HG02885 (cell line): Measurements from ENCODE around the gene BFSP2.
"Not testable (repeated sequence)": the region's sequence is repeated elsewhere in the genome, so short reads cannot be mapped to it uniquely, and the experiment has no call there.

Experiments
- ATAC-seq: cut with Tn5 transposase; IDR thresholded peaks from one replicate; pipeline ENCODE4 v1.9.1; 2021; ENCODE audit warnings: mild to moderate bottlenecking; ENCODE audit not compliant: unreplicated experiment, poor library complexity

BFSP2 gene

DNA sequence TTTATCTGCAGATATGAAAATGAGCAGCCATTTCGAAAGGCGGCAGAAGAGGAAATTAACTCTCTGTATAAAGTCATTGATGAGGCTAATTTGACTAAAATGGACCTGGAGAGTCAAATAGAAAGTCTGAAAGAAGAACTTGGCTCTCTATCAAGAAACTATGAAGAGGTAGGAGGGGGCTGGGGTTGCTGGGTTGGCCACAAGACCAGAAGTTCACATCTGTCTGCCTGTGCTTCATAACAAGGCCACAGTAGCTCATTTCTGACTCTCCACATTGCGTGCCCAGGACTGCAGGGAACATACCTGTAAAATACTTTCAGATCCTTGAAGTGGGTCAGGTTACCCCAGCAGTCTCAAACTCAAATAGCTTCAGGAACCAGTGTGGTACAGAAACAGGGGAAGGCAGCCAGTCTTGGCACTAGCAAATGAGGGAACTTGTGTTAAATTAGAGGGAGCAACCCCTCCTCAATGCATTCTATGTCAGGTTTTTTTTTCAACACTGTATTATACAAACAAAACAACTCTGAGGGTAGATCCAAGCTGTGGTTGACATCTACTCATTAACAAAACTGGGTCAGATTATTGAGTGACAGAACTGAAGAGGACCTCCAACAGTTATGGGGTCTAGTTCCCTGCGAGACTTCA, 48.7 kb downstream of the BFSP2 start:
- ATAC-seq = peak; percentile 92

DNA sequence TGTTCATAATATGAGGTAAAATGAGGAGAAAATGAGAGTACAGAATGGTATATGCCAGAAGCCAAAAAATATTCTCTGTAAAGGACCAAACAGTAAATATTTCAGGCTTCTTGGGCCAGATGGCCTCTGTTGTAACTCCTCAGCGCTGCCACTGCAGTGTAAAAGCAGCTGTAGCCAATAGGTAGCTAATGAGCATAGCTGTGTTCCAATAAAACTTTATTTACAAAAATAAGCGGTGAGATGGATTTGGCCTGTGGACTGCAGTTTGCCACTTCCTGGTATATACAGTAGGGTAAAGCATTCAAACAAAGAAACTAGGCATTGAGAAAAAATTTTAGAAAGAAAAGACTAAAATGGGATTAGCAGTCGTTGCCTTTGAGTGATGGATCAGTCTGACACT, 51.5 kb downstream of the BFSP2 start:
- ATAC-seq = no peak

DNA sequence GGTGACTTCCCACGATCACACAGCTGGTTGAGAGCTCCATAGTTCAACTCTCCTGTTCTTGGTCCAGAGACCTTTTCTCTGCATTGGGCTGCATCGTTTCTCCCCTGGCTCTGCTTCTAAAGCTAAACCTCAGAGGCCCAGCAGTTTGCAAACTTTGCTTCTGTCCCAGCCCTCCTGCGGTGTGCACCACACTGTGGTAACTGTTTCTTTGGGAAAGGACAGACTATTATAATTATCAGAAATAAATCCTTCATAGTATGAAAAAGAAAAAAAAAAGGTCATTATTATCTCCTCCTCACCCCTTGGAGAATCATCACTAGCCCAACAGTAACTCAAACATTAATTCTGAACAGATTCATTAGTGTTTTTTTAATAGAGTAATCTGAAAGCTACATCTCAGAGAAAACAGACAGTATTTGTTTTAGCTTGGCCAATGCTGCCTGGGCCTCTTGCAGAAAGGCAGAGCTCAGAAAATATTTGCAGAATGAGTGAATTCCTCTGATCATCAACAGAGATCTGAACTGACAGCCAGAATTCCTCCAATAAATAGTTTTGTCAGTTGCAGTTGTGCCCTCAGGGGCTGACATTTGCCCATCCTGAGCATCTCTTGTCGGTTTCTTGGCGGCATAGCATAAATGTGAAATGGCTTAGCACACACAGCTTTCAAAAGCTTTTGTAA, 52.9 kb downstream of the BFSP2 start:
- no peak for ATAC-seq

DNA sequence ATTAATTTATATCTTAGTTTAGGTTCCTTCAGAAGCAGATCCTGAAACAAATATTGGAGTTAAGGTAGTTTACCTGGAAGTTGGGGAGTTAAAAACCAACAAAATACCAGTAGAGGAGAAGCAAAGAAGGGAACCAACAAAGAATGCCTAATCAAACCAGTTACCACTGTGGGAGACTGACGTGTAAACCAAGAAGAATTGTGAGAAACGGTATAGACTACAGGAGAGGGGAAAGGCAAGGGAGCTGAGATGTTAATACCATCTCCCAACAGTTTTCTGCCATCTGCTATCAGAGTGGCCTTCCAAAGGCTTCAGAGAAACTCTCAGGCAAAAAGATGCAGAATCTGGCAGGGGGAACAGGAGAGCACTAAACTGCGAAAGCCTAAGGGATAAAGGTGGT, 53.5 kb downstream of the BFSP2 start:
- no peak for ATAC-seq

DNA sequence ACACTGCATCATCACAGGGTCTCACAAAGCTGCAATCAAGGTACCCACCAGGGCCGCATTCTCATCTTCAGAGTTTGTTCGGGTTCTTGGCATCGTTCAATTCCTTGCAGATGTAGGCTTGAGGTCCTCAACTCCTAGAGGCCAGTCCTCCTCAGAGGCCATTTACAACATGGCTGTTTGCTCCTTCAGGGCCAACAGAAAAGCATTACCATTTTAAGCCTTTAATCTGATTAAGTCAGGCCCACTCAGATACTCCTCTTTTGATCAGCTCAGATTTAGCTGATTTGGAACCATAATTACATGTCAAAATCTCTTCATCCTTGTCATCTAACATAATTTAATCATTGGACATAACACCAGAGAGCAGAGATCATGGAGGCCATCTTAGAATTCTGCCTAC, 55.4 kb downstream of the BFSP2 start:
- ATAC-seq = no peak

DNA sequence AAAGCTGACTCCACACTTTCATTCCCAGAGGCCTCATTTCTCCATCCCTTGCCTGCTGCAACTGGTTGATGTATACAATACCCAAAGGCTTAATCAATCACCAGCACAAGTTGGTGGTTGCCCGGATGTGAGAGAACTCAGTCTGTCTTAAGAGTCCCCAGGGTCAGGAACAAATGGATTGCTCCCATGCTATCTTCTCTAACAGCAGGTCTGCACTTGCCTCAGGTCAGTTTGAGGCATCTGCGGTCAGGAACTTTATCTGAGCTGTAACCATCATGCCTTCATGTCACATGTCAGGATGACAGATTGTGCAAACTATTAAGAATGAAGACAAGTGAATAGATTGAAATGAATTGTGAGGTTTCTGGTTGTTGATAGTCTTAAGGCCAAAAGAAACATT, 56.1 kb downstream of the BFSP2 start:
- no peak for ATAC-seq

DNA sequence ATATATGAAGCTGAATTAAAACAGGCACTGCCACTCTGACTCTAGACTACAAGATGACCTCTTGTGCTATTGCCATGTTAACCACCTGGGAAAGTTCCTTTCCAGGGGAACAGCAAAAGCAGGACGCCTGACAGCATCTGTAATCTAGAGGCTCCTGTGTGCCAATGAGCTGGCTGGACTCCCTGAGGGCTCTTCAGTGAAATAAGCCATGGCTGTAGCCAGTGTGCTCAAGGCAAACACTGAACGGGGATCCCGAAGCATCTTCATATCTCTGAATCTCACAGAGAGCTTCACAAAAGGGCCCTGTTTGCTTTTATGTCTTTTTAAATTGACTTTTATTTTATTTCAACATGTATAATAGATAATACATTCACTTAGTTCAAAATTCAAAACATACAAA, 57.2 kb downstream of the BFSP2 start:
- no peak for ATAC-seq

DNA sequence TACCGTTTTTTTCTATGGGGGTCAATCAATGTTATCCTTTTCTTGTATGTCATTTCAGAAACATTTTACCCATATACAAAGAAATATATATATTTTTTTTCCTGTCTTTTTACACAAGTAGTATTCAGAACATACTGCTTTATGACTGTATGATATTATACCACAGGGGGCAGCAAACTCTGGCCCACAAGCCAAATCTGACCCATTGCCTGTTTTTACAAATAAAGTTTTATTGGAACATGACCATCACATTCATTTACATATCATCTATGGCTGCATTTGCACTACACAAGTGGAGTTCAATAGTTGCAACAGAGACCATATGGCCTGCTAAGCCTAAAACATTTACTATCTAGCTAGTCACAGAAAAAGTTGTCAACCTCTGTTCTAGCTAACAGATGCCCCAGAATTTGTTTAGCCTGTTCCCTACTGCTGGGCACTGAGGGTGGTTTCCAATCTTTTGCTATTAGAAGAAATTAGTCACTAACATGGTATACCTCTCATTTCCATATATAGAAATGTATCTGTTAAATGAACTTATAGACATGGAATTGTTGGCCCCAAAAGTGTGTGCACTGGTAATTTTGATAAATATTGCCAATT, 57.7 kb downstream of the BFSP2 start:
- ATAC-seq = no peak

DNA sequence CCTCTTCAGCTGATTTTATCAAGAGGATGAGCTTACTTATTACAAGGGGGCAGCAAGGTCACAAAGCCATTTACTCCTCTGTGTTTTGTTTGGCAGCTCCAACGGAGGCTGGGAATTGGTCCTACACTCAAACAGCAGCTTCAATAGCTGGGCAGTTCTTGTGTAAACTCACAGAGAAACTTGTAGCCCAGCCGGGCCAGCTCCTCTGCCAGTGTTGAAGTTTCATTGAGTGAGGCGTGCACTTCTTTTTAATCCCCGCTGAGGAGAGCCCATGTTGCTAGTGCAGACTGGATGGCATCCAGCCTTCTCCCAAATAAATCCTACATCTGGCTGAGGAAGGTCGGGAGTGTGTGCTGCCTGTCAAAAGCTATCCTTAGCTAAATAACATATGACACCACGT, 59.5 kb downstream of the BFSP2 start:
- no peak for ATAC-seq

DNA sequence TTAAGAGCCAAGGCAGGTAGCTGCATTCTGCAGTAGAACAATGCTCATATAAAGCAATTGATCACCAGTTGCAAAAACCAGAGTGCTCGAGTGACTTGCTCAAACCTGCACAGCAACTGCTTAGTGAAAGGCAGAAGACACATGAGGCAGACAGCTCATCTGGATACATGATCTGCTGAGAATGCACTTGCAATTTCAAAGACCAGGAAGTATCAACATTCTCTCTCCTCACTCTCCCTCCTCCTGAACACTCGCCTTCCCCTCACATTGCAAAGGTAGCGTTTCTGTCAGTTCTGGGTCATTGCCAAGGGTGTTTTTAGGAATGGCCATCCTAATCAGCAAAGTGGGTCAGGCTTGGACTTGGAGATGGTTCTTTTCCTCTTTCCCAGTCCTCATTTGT, 61.0 kb downstream of the BFSP2 start:
- ATAC-seq = no peak

DNA sequence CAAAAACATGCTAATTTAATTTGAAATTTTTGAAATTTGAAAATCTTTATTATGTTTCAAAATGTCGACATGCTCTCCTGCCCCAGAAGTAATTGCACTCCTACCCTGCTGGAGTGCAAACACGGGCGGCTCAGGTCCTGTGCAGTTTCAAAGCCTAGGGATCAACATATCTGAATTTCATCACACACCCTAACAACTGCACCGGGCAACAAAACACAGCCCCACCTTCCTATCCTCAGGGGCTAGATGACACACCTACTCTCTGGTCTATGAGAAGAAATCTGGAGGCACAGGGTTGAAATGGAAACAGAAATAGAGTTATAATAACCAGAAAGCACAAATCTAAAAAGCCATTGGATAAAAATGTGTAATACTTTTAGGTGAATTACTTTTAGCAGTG, 61.4 kb downstream of the BFSP2 start:
- no peak for ATAC-seq

DNA sequence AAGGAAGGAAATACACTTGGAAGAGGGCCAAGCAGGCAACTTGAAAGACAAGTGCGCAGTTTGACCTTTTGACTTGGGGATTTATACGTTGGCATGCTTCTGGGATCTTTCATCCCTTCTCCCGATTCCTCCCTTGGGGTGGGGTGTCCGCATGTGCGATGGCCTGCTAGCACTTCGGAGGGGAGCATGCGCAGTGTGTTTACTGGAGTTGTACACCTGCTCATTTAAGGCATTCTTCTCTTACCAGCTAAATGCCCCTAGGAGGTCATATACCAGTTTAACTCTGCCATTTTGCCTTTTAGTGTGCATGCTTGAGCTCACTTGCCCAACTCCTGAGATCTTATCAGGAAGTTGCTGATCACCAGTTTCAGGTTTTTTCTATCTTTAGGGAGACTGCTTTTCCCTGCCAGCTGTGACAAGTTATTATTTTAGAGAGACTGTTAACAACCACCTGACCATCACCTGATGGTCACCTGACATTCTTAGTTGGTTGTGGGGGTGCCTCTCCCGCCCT, 63.5 kb downstream of the BFSP2 start:
- no peak for ATAC-seq

DNA sequence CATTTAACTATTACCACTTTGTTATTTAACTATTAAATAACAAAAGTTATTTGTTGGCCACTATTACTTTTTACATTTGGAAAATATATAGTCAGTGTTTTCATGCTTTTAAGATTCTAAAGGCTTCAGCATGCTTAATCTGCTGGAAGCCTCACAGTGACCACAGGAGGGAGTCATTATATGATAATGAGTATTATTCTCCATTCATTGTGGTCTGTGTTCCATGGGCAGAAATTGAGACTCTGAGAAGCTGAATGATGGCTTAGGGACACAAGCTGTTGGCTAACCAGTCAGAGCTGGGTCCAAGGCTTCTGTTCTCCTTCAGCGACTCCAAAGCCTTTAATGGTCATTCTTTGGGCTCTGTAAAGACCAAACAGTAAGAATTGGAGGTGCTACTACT, 64.7 kb downstream of the BFSP2 start:
- ATAC-seq = no peak

DNA sequence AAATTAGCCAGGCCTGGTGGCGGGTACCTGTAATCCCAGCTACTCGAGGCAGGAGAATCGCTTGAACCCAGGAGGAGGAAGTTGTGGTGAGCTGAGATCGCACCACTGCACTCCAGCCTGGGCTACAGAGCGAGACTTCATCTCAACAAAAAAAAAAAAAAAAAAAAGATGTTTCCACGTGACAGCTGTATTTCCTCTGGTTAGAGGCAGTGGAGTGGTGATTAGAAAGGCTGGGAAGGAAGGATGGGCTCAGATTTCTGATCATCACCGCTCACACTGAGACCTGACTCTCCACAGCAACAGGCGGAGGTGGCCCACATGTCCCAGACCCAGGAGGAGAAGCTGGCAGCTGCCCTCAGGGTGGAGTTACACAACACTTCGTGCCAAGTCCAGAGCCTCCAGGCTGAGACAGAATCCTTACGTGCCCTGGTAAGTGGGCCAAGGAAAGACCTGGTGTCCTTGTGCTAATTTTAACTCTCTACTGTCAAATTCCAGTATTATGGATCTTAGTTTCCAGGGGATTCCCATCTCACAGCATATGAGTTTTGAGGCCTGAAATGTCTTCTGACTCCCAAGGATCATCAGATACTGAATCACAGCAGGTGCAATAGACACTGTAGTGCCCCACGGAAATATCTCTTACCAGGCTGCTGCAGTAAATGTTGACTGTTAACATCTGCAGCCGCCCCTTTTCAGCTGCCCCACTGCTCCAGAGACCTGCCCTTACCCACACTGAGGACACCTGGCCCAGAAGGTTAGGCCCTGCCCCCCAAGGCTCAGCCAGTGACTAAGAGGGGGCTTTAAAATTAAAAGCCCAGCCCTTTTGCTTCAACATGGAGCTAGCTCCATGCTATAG, 66.9 kb downstream of the BFSP2 start:
- ATAC-seq = no peak

DNA sequence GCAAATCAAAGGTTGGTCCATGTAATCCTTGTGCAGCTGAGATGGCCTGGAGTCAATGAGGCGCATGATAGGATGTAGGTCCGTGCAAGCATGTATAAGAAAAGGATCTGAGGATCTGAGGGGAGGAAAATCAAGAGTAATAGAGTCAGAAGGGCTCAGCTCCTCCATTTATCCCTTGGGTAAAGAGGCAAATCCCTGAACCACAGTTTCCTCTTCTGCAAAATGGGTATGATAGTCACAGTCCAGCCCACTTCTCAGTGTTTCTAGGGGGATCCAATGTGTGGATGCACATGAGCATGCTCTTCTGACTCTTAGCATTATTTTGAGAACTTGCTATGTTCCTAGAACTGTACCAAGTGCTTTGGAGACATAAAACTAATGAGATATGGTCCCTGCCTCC, 67.9 kb downstream of the BFSP2 start:
- ATAC-seq = no peak

DNA sequence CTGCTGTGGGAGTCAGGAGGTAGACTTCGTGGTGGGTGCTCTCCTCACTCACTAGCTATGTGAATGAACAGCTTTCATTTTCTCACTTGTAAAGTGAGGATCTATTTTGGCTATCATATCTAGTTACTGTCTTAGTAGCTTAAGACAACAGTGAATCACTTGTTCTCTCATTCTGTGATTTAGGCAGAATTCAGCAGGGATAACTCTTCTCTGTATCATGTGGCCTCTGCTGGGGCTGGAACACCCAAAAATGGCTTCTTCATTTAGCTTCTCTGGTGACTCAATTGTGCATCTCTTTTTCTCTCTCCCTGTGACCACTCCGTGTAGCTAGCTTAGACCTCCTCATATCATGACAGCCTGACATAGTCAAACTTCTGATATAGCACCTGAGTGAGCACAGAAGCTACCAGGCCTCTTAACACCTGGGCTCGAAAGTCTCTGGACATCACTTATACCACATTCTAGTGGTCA, 68.4 kb downstream of the BFSP2 start:
- peak; percentile 30 for ATAC-seq

DNA sequence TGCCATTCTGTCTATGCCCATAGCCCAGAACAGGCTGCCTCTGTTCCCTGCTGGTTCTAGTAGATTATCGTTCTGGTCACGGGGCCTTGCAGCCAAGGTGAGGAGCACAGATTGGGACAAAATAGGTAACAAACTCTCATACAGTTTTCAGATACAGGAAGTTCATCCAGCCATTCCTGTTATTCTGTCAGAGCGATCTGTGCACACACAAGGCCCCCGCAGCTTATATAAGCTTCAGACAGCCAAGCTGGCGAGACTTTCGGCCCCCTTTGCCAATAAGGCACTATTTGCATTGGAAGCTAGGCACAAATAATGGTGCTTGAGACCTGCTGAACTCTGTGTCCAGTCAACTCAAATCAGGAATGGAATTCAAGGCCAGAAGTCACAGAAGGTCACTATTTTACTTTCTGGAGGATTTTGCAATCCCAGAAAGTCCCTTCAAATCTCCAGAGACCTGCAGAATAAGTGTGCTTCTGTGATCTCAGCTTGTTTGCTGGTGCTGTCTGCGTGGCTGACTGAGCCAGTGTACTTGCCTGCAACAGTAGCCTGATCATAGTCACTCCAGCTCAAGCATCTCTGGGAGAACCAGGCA, 69.4 kb downstream of the BFSP2 start:
- ATAC-seq = no peak

DNA sequence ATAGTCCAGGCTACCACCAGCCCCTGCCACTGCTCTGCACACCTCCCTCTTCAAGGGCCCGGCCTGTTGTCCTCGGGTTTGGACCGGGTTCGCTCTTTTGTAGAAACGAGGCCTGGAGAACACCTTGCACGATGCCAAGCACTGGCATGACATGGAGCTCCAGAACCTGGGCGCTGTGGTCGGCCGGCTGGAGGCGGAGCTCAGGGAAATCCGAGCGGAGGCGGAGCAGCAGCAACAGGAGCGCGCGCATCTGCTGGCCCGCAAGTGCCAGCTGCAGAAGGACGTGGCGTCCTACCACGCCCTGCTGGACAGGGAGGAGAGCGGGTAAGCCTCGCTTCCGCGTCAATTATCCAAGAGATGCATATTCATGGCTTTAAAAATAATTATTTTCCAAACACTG, 72.4 kb downstream of the BFSP2 start:
- ATAC-seq = no peak

DNA sequence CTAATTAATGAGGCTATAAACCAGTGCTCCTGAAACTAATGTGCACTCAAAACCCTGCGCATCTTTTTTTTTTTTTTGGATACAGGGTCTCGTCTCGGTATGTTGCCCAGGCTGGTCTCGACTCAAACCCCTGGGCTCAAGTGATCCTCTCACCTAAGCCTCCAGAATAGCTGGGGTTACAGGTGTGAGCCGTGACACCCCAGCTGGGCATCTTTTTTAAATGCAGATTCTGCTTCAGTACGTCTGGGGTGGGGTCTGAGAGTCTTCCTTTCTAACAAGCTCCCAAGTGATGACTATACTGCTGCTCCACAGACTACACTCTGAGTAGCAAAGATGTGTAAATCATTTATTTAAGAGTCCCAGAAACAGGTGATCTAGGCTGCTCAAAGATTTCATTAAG, 73.0 kb downstream of the BFSP2 start:
- no peak for ATAC-seq

DNA sequence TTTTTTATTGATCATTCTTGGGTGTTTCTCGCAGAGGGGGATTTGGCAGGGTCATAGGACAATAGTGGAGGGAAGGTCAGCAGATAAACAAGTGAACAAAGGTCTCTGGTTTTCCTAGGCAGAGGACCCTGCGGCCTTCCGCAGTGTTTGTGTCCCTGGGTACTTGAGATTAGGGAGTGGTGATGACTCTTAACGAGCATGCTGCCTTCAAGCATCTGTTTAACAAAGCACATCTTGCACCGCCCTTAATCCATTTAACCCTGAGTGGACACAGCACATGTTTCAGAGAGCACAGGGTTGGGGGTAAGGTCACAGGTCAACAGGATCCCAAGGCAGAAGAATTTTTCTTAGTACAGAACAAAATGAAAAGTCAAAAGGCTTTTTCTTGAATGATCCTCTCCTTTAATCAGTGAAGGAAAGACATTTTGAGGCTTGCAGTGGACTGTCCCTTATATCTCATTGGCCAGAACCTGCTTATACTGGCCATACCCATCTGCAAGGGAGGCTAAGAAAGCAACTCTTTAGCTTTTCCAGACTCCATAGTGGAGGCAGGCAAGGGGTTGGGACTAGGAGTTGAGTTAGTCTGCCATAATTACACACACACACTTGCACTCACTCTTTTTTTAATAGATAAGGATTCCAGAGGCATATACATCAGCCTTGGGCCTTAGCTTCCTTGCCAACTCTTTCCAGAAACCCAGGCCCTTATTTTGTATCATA, 73.8 kb downstream of the BFSP2 start:
- not testable (repeated sequence) for ATAC-seq
